Transverse colon (tissue), 3 donors: Measurements from ENCODE around the gene UBAP2.

Experiments used
- CTCF ChIP-seq, 5 experiments: fragments of 200-600 bp in 3 of 5; fragments of 450-650 bp in 2 of 5; sonication (generic) in 3 of 5; IDR thresholded peaks; 1 replicate in 2 of 5; 2 replicates in 3 of 5; pipeline ENCODE4 v1.5.1; 2016 to 2017; ENCODE audit warnings: antibody characterized with exemption in 5 of 5, inconsistent platforms in 3 of 5, mild to moderate bottlenecking in 2 of 5, moderate library complexity in 1 of 5
- POLR2A ChIP-seq: fragments of 450-650 bp; IDR thresholded peaks from one replicate; pipeline ENCODE4 v1.6.1; 2016; ENCODE audit warnings: antibody characterized with exemption, mild to moderate bottlenecking, moderate library complexity

DNA sequence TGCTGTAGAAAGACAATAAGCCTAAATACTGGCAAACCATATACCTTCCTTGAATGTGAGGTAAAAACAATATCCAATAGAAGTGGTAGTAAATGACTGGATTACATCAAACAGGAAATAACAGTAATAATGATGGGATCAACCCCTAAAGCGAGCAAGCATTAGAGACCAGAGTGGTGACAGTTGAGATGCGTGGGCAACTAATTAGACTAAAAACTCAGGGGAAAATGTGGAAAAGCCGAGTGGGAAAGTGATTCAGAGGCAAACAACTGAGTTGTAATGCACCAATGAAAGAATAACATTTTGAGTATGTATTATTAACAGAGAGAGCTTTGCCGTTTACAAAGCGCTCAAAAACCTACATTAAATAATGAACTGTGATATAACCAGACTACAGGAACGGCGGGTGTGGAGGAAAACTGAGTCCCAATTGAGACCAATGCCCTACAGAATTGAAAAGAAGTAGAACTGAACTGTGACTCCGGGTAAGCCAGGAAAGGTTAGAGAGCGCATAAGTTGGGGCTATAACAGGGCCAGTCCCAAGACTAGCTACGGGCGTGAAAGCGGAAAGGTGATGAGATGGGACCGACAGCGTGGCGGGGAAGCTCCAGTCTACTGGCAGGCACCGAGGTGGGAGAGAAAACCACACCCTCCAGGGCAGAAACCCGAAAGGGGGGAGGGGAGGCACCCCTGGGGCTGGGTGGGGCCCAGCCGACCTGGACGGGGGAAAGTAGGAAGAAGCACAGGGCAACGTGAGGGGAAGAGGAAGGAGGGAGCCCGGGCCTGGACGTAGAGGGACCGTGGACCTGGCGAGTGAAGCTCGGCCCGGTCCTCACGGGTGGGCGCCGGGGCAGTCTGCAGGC lies 592 bp downstream of the UBAP2 start:
- TF ChIP-seq CTCF (IDR thresholded peaks at IDR 0.05) (no peak), POLR2A (no peak)
